Fibroblast of pulmonary artery (primary cell): ENCODE data around the gene PPP6R2.

ENCODE experiments used
- DNase-seq: peaks from one replicate; pipeline ENCODE4 v3.0.0-alpha.2; 2010; ENCODE audit warnings: low read depth
- H3K4me3 ChIP-seq: replicated peaks from 2 replicates; pipeline ENCODE4 v1.5.1; 2011; ENCODE audit warnings: low read depth, mild to moderate bottlenecking, control low read depth, low read length, moderate library complexity
- CTCF ChIP-seq: IDR thresholded peaks from 2 replicates; pipeline ENCODE4 v1.5.1; 2011; ENCODE audit warnings: mild to moderate bottlenecking, control low read depth, low read length, inconsistent platforms; ENCODE audit errors: missing control alignments

PPP6R2 gene

GRCh38 chr22:50314455-50315288 is 28.5 kb upstream of the PPP6R2 start:
- no peak for DNase-seq
- TF ChIP-seq CTCF, result no peak
- no peak overlapping the region for H3K4me3 ChIP-seq

GRCh38 chr22:50315289-50316113 is 27.6 kb upstream of the PPP6R2 start:
- H3K4me3 ChIP-seq, result no peak overlapping the region
- no peak for DNase-seq
- TF ChIP-seq CTCF, result no peak

DNA sequence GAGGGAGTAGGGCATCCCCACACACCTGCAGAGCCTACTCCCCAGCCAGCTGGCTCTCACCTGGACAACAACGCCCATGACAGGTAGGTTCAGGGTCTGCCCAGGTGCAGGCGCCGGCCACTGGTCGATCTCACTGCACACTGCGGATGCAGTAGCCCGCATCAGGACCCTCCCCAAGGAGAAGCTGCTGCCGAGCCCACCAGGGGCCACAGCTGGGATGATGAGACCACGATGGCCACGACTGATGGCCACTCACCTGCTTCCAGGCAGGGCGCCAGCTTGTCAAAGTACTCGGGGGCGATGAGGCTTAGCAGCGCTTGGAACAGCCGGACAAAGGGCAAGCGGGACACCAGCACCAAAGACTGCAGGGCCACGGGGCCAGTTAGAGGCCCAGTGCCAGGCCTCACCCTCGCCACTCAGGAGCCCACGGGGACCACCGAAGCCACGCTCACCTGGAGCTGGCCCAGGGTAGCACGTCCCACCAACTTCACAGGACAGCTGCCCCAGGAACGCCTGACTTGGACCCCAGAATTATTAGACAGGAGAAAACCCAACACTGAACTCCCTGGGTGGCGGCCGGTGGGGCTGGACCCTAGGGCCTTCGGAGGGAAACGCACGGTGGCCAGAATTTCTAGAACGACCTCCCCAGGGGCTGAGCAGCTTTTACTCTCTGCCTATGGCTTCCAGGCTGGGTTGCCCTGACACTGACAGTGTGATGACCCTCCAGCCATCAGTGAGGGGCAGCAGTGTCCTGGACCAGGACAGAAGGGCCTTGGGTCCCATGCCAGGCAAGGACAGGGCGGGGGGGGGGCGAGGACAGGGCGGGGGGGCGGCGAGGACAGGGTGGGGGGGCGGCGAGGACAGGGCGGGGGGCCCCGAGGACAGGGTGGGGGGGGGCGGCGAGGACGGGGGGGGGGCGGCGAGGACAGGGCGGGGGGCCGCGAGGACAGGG is 26.7 kb upstream of the PPP6R2 start:
- H3K4me3 ChIP-seq, result no peak overlapping the region

DNA sequence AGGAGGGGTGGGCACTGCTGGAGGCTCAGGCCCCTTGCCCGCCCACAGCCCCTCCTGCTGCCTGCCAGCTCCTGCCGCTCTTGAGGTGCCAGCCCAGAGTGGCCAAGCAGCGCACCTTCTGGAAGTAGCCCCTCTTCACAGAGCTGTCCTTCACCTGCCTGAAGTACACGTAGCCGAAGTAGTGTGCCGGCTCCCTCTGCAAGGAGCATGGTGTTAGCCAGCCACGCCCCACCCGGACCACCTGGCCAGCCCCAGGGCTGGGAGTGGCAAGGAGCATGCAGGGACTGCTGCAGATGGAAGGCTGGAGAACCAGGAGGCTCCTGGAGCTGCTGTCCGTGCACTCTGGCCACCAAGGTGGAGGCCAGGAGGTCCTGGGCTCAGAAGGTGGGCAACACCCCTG is 25.9 kb upstream of the PPP6R2 start:
- no peak overlapping the region for H3K4me3 ChIP-seq
- DNase-seq, result no peak
- no peak for TF ChIP-seq CTCF

More for the DNA sequence above, 26.7 kb upstream of the PPP6R2 start:
- no peak for DNase-seq
- TF ChIP-seq CTCF, result no peak

- no peak for TF ChIP-seq CTCF
- no peak for DNase-seq
- H3K4me3 ChIP-seq, result no peak overlapping the region
Measured at GRCh38 chr22:50317674-50318073, 25.5 kb upstream of the PPP6R2 start.

- DNase-seq, result no peak
- no peak for TF ChIP-seq CTCF
- no peak overlapping the region for H3K4me3 ChIP-seq
Measured at GRCh38 chr22:50318356-50318697, 24.8 kb upstream of the PPP6R2 start.
